Measurements from ENCODE around the gene CHRNE. TPM values are rescaled to one million over a fixed set of nuclear protein-coding genes. Genes with fewer than 3 reads are reported as not detected.
"Not testable (repeated sequence)": the region's sequence is repeated elsewhere in the genome, so short reads cannot be mapped to it uniquely, and the experiment has no call there.

CHRNE gene
- total and polyA plus RNA-seq, 2 donors (not counting 1 experiment from before 2014, with no cell fraction given) = 0.99 to 4.7 TPM

GRCh38 chr17:4919511-4920047 is 16.7 kb upstream of the CHRNE start:
- intact Hi-C loops (cut with micrococcal nuclease) = no loop called here

GRCh38 chr17:4914551-4914950 is 11.7 kb upstream of the CHRNE start:
- H3K27ac ChIP-seq (ENCODE audit: low read length in 2 of 2); H3K27me3 Mint-ChIP-seq; H3K9me3 ChIP-seq (ENCODE audit: control extremely low read depth in 1 of 3, control insufficient read depth in 2 of 3, insufficient read depth in 1 of 3, low read length in 2 of 3); ATAC-seq (ENCODE audit: low read depth); H3K27me3 ChIP-seq (replicated peaks in 1 of 4; ENCODE audit: control extremely low read depth in 1 of 4, control insufficient read depth in 3 of 4, insufficient read depth in 4 of 4, low read length in 3 of 4); H3K4me3 Mint-ChIP-seq; H3K4me2 ChIP-seq (replicated peaks; ENCODE audit: low read depth, low read length, poor library complexity, severe bottlenecking); H3K36me3 ChIP-seq (replicated peaks in 1 of 2; ENCODE audit: control extremely low read depth in 1 of 2, control insufficient read depth in 1 of 2, extremely low read depth in 1 of 2, insufficient read depth in 2 of 2, low read length in 1 of 2); H3K27ac Mint-ChIP-seq; H4K20me1 ChIP-seq (ENCODE audit: control insufficient read depth, insufficient read depth, low read length, poor library complexity, severe bottlenecking); intact Hi-C loops (cut with micrococcal nuclease); H3K9ac ChIP-seq (ENCODE audit: low read length); H3K79me2 ChIP-seq (ENCODE audit: control insufficient read depth, insufficient read depth, low read length); H3K4me1 ChIP-seq (ENCODE audit: control insufficient read depth in 2 of 2, insufficient read depth in 2 of 2, low read length in 2 of 2); POLR2A ChIA-PET; H3K4me1 Mint-ChIP-seq; DNase-seq; H2AFZ ChIP-seq (ENCODE audit: insufficient read depth, low read depth, low read length, poor library complexity, severe bottlenecking); H3K9me3 Mint-ChIP-seq (ENCODE audit: insufficient read depth); H3K4me3 ChIP-seq (ENCODE audit: control extremely low read depth in 1 of 5, extremely low read depth in 1 of 5, insufficient read depth in 1 of 5, low read depth in 2 of 5, low read length in 4 of 5): not testable (repeated sequence)
- CTCF ChIA-PET = interaction anchor here (1.1 kb wide), 1 partner anchor 11 kb away, joined by 3 read pairs; the partner anchor contains the start of gene CHRNE
- 100% methylated on average over 2 of the region's 4 CpGs for WGBS (ENCODE audit: insufficient coverage)

More at GRCh38 chr17:4919511-4920047, 16.7 kb upstream of the CHRNE start:
- Histone ChIP-seq H3K4me2 (replicated peaks; ENCODE audit: low read depth, low read length, poor library complexity, severe bottlenecking) (no peak overlapping the region), H3K4me3 (ENCODE audit: control extremely low read depth in 1 of 5, extremely low read depth in 1 of 5, insufficient read depth in 1 of 5, low read depth in 2 of 5, low read length in 4 of 5) (no peak overlapping the region), H3K9ac (ENCODE audit: low read length) (no peak overlapping the region), H3K27me3 (replicated peaks in 1 of 4; ENCODE audit: control extremely low read depth in 1 of 4, control insufficient read depth in 3 of 4, insufficient read depth in 4 of 4, low read length in 3 of 4) (no peaks in the 10 kb centered on the region), H3K27ac (ENCODE audit: low read length in 2 of 2) (no peak overlapping the region), H3K36me3 (replicated peaks in 1 of 2; ENCODE audit: control extremely low read depth in 1 of 2, control insufficient read depth in 1 of 2, extremely low read depth in 1 of 2, insufficient read depth in 2 of 2, low read length in 1 of 2) (no peaks in the 10 kb centered on the region), H3K79me2 (ENCODE audit: control insufficient read depth, insufficient read depth, low read length) (no peaks in the 10 kb centered on the region), H4K20me1 (ENCODE audit: control insufficient read depth, insufficient read depth, low read length, poor library complexity, severe bottlenecking) (no peaks in the 10 kb centered on the region), H3K4me1 (ENCODE audit: control insufficient read depth in 2 of 2, insufficient read depth in 2 of 2, low read length in 2 of 2) (no peaks in the 10 kb centered on the region), H3K9me3 (ENCODE audit: control extremely low read depth in 1 of 3, control insufficient read depth in 2 of 3, insufficient read depth in 1 of 3, low read length in 2 of 3) (no peaks in the 10 kb centered on the region), H2AFZ (ENCODE audit: insufficient read depth, low read depth, low read length, poor library complexity, severe bottlenecking) (no peak overlapping the region)
- 89% methylated on average over 4 of the region's 8 CpGs for WGBS (ENCODE audit: insufficient coverage)
- DNase-seq (no peak), ATAC-seq (ENCODE audit: low read depth) (no peak)
- CTCF ChIA-PET = interaction anchor here (0.7 kb wide), 2 partner anchors 20 to 28 kb away, joined by 3 to 9 read pairs; partner anchors contain the start of gene C17orf107
- no peak for TF ChIP-seq EZH2 (IDR thresholded peaks at IDR 0.05; ENCODE audit: borderline replicate concordance, insufficient read depth, low read depth, low read length, poor library complexity, severe bottlenecking)
- TF ChIP-seq CTCF (IDR thresholded peaks at IDR 0.05) = no peak
- Mint-ChIP-seq H3K27me3 (no peaks in the 10 kb centered on the region), H3K4me1 (no peaks in the 10 kb centered on the region), H3K4me3 (no peak overlapping the region), H3K9me3 (ENCODE audit: insufficient read depth) (no peaks in the 10 kb centered on the region), H3K27ac (no peak overlapping the region)
- POLR2A ChIA-PET = no interaction called here

Measured in B cell (primary cell).